ENCODE results near the gene MSI2. TPM values are rescaled to one million over a fixed set of nuclear protein-coding genes. Genes with fewer than 3 reads are reported as not detected.

MSI2 gene
- total and polyA plus RNA-seq, 2 donors (not counting 1 experiment from before 2014, with no cell fraction given), result 16.1 to 196 TPM

DNA sequence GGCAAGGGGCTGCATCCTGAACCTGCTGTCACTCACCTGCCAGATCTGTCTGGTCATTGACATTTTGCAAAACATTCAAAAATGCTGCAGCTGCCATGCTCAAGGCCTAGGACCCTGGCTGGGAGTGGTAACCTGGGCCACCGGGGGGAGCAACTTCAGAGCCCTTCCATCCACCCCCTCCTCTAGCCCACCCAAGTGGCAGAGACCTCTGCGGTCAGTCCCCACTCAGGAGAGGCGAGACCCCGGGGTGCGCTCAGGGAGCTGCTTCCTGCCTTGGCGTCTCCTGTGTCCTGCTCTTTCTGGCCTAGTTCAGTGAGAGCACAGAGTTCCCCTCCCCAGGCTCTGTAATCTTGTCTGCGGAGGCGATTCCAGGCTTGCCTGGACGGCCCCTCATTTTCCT lies 380.0 kb downstream of the MSI2 start:
- Mint-ChIP-seq H3K9me3 (ENCODE audit: insufficient read depth) (no peaks in the 10 kb centered on the region), H3K4me3 (no peak overlapping the region), H3K27ac (peak overlapping the region; percentile 96), H3K4me1 (peaks cover 26% of the 10 kb centered on the region), H3K27me3 (no peaks in the 10 kb centered on the region)
- no peak for TF ChIP-seq EZH2 (IDR thresholded peaks at IDR 0.05; ENCODE audit: borderline replicate concordance, insufficient read depth, low read depth, low read length, poor library complexity, severe bottlenecking)
- TF ChIP-seq, protein P1, sequence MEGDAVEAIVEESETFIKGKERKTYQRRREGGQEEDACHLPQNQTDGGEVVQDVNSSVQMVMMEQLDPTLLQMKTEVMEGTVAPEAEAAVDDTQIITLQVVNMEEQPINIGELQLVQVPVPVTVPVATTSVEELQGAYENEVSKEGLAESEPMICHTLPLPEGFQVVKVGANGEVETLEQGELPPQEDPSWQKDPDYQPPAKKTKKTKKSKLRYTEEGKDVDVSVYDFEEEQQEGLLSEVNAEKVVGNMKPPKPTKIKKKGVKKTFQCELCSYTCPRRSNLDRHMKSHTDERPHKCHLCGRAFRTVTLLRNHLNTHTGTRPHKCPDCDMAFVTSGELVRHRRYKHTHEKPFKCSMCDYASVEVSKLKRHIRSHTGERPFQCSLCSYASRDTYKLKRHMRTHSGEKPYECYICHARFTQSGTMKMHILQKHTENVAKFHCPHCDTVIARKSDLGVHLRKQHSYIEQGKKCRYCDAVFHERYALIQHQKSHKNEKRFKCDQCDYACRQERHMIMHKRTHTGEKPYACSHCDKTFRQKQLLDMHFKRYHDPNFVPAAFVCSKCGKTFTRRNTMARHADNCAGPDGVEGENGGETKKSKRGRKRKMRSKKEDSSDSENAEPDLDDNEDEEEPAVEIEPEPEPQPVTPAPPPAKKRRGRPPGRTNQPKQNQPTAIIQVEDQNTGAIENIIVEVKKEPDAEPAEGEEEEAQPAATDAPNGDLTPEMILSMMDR (IDR thresholded peaks at IDR 0.05), result no peak
- Histone ChIP-seq H3K79me2 (ENCODE audit: control insufficient read depth, insufficient read depth, low read length) (no peaks in the 10 kb centered on the region), H3K27ac (ENCODE audit: low read length in 2 of 2) (no peak overlapping the region), H3K4me1 (ENCODE audit: control insufficient read depth in 2 of 2, insufficient read depth in 2 of 2, low read length in 2 of 2) (peaks cover 7 to 28% of the 10 kb centered on the region in 2 donors), H4K20me1 (ENCODE audit: control insufficient read depth, insufficient read depth, low read length, poor library complexity, severe bottlenecking) (no peaks in the 10 kb centered on the region), H3K4me3 (ENCODE audit: control extremely low read depth in 1 of 5, extremely low read depth in 1 of 5, insufficient read depth in 1 of 5, low read depth in 2 of 5, low read length in 4 of 5) (no peak overlapping the region), H3K9ac (ENCODE audit: low read length) (no peak overlapping the region), H3K36me3 (replicated peaks in 1 of 2; ENCODE audit: control extremely low read depth in 1 of 2, control insufficient read depth in 1 of 2, extremely low read depth in 1 of 2, insufficient read depth in 2 of 2, low read length in 1 of 2) (peaks cover 0 to 13% of the 10 kb centered on the region in 2 experiments), H2AFZ (ENCODE audit: insufficient read depth, low read depth, low read length, poor library complexity, severe bottlenecking) (no peak overlapping the region), H3K27me3 (replicated peaks in 1 of 4; ENCODE audit: control extremely low read depth in 1 of 4, control insufficient read depth in 3 of 4, insufficient read depth in 4 of 4, low read length in 3 of 4) (no peaks in the 10 kb centered on the region), H3K9me3 (ENCODE audit: control extremely low read depth in 1 of 3, control insufficient read depth in 2 of 3, insufficient read depth in 1 of 3, low read length in 2 of 3) (peaks cover 0 to 11% (median 3%) of the 10 kb centered on the region in 3 donors), H3K4me2 (replicated peaks; ENCODE audit: low read depth, low read length, poor library complexity, severe bottlenecking) (no peak overlapping the region)
- CTCF ChIA-PET, result interaction anchor here (0.8 to 2.0 kb wide), 5 partner anchors 13 to 393 kb away, joined by 3 to 8 read pairs (median 3); no protein-coding TSS in a partner anchor
- DNase-seq (no peak), ATAC-seq (ENCODE audit: low read depth) (no peak)
- WGBS (ENCODE audit: insufficient coverage), result 89% methylated on average over 8 of the region's 9 CpGs
- POLR2A ChIA-PET, result no interaction called here
- intact Hi-C loops (cut with micrococcal nuclease), result no loop called here

DNA sequence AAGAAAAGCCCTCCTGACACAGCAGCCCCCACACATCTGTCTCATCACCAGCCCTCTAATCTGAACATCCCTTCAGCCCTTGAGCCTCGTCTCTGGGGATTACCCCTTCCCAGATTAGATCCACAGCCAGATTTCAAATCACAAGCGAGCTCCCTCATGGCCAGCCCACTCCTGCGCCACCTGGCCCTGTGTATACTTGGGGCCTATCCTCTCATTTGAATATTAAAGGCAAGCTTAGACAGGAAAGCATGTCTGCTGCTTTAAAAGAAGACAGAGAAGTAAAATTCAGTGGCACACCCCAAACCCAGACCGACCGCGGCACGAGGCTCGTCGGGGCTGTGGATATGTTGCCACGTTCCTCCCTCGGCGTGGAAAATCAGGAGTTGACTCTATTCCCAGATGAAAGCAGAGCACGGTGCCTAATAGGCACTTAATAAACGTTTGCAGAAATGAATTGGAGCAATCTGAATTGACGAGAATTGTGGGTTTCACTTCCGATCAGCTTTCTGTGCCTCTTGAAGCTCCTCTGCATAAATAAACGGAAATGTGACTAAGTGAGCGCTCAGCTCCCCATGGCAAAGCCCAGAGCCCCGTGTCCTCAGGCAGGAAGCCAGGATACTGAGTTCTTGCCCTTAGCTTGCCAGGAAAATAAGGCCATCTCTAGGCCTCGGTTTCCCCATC lies 380.8 kb downstream of the MSI2 start:
- H3K27ac Mint-ChIP-seq, result peak overlapping the region; percentile 96
- Histone ChIP-seq H3K4me1 (ENCODE audit: control insufficient read depth in 2 of 2, insufficient read depth in 2 of 2, low read length in 2 of 2) (peaks cover 7 to 23% of the 10 kb centered on the region in 2 donors), H3K4me2 (replicated peaks; ENCODE audit: low read depth, low read length, poor library complexity, severe bottlenecking) (peak overlapping the region; percentile 37), H3K9me3 (ENCODE audit: control extremely low read depth in 1 of 3, control insufficient read depth in 2 of 3, insufficient read depth in 1 of 3, low read length in 2 of 3) (peaks cover 0 to 11% (median 3%) of the 10 kb centered on the region in 3 donors), H3K27me3 (replicated peaks in 1 of 4; ENCODE audit: control extremely low read depth in 1 of 4, control insufficient read depth in 3 of 4, insufficient read depth in 4 of 4, low read length in 3 of 4) (no peaks in the 10 kb centered on the region), H3K27ac (ENCODE audit: low read length in 2 of 2) (peak overlapping the region; percentile 26 to 34), H3K4me3 (ENCODE audit: control extremely low read depth in 1 of 5, extremely low read depth in 1 of 5, insufficient read depth in 1 of 5, low read depth in 2 of 5, low read length in 4 of 5) (peak overlapping the region in 1 of 5 experiments; percentile 15), H3K36me3 (replicated peaks in 1 of 2; ENCODE audit: control extremely low read depth in 1 of 2, control insufficient read depth in 1 of 2, extremely low read depth in 1 of 2, insufficient read depth in 2 of 2, low read length in 1 of 2) (peaks cover 0 to 9% of the 10 kb centered on the region in 2 experiments), H2AFZ (ENCODE audit: insufficient read depth, low read depth, low read length, poor library complexity, severe bottlenecking) (no peak overlapping the region), H3K79me2 (ENCODE audit: control insufficient read depth, insufficient read depth, low read length) (no peaks in the 10 kb centered on the region), H3K9ac (ENCODE audit: low read length) (no peak overlapping the region), H4K20me1 (ENCODE audit: control insufficient read depth, insufficient read depth, low read length, poor library complexity, severe bottlenecking) (no peaks in the 10 kb centered on the region)
- DNase-seq (peak; percentile 58), ATAC-seq (ENCODE audit: low read depth) (peak; percentile 68)
- H3K4me3 Mint-ChIP-seq, result peak overlapping the region; percentile 82
- no peaks in the 10 kb centered on the region for H3K9me3 Mint-ChIP-seq (ENCODE audit: insufficient read depth)
- POLR2A ChIA-PET, result interaction anchor here (1.3 kb wide), 1 partner anchor 85 kb away, joined by 3 read pairs; no protein-coding TSS in a partner anchor
- TF ChIP-seq, protein P1 (IDR thresholded peaks at IDR 0.05), result no peak
- no peak for TF ChIP-seq EZH2 (IDR thresholded peaks at IDR 0.05; ENCODE audit: borderline replicate concordance, insufficient read depth, low read depth, low read length, poor library complexity, severe bottlenecking)
- no peaks in the 10 kb centered on the region for H3K27me3 Mint-ChIP-seq
- CTCF ChIA-PET, result interaction anchor here (0.5 to 2.0 kb wide), 8 partner anchors 9 to 394 kb away, joined by 3 to 8 read pairs (median 4); no protein-coding TSS in a partner anchor
- intact Hi-C loops (cut with micrococcal nuclease), result no loop called here
- peaks cover 20% of the 10 kb centered on the region for H3K4me1 Mint-ChIP-seq
- WGBS (ENCODE audit: insufficient coverage), result 85% methylated on average over 17 of the region's 20 CpGs

Measured in B cell (primary cell).